ENCODE measurements around the gene PFDN1. TPM values are rescaled to one million over a fixed set of nuclear protein-coding genes. Genes with fewer than 3 reads are reported as not detected.

PFDN1 gene
- total and polyA plus RNA-seq, 2 experiments from 2014 or later: 119 to 256 TPM

GRCh38 chr5:140305471-140305870 is 2.6 kb upstream of the PFDN1 start:
- Histone ChIP-seq H3K4me3 (no peak overlapping the region), H3K9me2 (ENCODE audit: insufficient read depth) (no peaks in the 10 kb centered on the region), H3K27me3 (ENCODE audit: insufficient read depth) (no peaks in the 10 kb centered on the region), H3K4me2 (no peak overlapping the region), H2AFZ (no peak overlapping the region), H3K79me2 (replicated peaks; ENCODE audit: insufficient read depth) (peaks cover 22% of the 10 kb centered on the region), H3K36me3 (ENCODE audit: insufficient read depth) (0 out of 2 replicates have a peak, but pooled peaks cover 2% of the 10 kb centered on the region), H3F3A (replicated peaks; ENCODE audit: low read depth) (no peaks in the 10 kb centered on the region), H3K27ac (ENCODE audit: low read depth) (no peak overlapping the region), H3K4me1 (ENCODE audit: insufficient read depth) (0 out of 2 replicates have a peak, but pooled peaks cover 7% of the 10 kb centered on the region), H4K20me1 (replicated peaks; ENCODE audit: insufficient read depth) (no peaks in the 10 kb centered on the region)
- H3K4me3 Mint-ChIP-seq: no peak overlapping the region
- H3K27ac Mint-ChIP-seq: no peak overlapping the region
- peaks cover 4% of the 10 kb centered on the region; the same call in 2 of the 3 replicates for H3K4me1 Mint-ChIP-seq
- no peak for TF ChIP-seq EZH2phosphoT487 (IDR thresholded peaks at IDR 0.05; ENCODE audit: unreplicated experiment)
- no peak for TF ChIP-seq POLR2AphosphoS5 (IDR thresholded peaks at IDR 0.05; ENCODE audit: low read depth)
- TF ChIP-seq, protein P1, sequence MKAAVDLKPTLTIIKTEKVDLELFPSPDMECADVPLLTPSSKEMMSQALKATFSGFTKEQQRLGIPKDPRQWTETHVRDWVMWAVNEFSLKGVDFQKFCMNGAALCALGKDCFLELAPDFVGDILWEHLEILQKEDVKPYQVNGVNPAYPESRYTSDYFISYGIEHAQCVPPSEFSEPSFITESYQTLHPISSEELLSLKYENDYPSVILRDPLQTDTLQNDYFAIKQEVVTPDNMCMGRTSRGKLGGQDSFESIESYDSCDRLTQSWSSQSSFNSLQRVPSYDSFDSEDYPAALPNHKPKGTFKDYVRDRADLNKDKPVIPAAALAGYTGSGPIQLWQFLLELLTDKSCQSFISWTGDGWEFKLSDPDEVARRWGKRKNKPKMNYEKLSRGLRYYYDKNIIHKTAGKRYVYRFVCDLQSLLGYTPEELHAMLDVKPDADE (IDR thresholded peaks at IDR 0.05): no peak
- TF ChIP-seq, protein P2, sequence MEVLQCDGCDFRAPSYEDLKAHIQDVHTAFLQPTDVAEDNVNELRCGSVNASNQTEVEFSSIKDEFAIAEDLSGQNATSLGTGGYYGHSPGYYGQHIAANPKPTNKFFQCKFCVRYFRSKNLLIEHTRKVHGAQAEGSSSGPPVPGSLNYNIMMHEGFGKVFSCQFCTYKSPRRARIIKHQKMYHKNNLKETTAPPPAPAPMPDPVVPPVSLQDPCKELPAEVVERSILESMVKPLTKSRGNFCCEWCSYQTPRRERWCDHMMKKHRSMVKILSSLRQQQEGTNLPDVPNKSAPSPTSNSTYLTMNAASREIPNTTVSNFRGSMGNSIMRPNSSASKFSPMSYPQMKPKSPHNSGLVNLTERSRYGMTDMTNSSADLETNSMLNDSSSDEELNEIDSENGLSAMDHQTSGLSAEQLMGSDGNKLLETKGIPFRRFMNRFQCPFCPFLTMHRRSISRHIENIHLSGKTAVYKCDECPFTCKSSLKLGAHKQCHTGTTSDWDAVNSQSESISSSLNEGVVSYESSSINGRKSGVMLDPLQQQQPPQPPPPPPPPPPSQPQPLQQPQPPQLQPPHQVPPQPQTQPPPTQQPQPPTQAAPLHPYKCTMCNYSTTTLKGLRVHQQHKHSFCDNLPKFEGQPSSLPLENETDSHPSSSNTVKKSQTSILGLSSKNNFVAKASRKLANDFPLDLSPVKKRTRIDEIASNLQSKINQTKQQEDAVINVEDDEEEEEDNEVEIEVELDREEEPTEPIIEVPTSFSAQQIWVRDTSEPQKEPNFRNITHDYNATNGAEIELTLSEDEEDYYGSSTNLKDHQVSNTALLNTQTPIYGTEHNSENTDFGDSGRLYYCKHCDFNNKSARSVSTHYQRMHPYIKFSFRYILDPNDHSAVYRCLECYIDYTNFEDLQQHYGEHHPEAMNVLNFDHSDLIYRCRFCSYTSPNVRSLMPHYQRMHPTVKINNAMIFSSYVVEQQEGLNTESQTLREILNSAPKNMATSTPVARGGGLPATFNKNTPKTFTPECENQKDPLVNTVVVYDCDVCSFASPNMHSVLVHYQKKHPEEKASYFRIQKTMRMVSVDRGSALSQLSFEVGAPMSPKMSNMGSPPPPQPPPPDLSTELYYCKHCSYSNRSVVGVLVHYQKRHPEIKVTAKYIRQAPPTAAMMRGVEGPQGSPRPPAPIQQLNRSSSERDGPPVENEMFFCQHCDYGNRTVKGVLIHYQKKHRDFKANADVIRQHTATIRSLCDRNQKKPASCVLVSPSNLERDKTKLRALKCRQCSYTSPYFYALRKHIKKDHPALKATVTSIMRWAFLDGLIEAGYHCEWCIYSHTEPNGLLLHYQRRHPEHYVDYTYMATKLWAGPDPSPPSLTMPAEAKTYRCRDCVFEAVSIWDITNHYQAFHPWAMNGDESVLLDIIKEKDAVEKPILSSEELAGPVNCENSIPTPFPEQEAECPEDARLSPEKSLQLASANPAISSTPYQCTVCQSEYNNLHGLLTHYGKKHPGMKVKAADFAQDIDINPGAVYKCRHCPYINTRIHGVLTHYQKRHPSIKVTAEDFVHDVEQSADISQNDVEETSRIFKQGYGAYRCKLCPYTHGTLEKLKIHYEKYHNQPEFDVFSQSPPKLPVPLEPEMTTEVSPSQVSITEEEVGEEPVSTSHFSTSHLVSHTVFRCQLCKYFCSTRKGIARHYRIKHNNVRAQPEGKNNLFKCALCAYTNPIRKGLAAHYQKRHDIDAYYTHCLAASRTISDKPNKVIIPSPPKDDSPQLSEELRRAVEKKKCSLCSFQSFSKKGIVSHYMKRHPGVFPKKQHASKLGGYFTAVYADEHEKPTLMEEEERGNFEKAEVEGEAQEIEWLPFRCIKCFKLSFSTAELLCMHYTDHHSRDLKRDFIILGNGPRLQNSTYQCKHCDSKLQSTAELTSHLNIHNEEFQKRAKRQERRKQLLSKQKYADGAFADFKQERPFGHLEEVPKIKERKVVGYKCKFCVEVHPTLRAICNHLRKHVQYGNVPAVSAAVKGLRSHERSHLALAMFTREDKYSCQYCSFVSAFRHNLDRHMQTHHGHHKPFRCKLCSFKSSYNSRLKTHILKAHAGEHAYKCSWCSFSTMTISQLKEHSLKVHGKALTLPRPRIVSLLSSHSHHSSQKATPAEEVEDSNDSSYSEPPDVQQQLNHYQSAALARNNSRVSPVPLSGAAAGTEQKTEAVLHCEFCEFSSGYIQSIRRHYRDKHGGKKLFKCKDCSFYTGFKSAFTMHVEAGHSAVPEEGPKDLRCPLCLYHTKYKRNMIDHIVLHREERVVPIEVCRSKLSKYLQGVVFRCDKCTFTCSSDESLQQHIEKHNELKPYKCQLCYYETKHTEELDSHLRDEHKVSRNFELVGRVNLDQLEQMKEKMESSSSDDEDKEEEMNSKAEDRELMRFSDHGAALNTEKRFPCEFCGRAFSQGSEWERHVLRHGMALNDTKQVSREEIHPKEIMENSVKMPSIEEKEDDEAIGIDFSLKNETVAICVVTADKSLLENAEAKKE (CRISPR knock-in tag; IDR thresholded peaks at IDR 0.05): no peak
- no peak for TF ChIP-seq ZNF114 (CRISPR knock-in tag; IDR thresholded peaks at IDR 0.05)
- H3K9me3 Mint-ChIP-seq: no peaks in the 10 kb centered on the region
- DNase-seq (ENCODE audit: low spot score) (no peak), ATAC-seq (no peak)
- peaks cover 6% of the 10 kb centered on the region for H3K27me3 Mint-ChIP-seq (ENCODE audit: insufficient read depth, low read depth, poor library complexity)
- 0 out of 3 replicates have a peak, but pooled peaks cover under 1% of the 10 kb centered on the region for H3K36me3 Mint-ChIP-seq (ENCODE audit: low read depth)

Data from GM23338 (cell line).